Measurements from ENCODE around the gene GPATCH8. TPM values are rescaled to one million over a fixed set of nuclear protein-coding genes. Genes with fewer than 3 reads are reported as not detected.
A peak's percentile ranks its signal among the peaks of the same experiment; 100 is the strongest.

GPATCH8 gene
- total RNA-seq: 10 to 100 TPM; 30.3 to 33.9 TPM

DNA sequence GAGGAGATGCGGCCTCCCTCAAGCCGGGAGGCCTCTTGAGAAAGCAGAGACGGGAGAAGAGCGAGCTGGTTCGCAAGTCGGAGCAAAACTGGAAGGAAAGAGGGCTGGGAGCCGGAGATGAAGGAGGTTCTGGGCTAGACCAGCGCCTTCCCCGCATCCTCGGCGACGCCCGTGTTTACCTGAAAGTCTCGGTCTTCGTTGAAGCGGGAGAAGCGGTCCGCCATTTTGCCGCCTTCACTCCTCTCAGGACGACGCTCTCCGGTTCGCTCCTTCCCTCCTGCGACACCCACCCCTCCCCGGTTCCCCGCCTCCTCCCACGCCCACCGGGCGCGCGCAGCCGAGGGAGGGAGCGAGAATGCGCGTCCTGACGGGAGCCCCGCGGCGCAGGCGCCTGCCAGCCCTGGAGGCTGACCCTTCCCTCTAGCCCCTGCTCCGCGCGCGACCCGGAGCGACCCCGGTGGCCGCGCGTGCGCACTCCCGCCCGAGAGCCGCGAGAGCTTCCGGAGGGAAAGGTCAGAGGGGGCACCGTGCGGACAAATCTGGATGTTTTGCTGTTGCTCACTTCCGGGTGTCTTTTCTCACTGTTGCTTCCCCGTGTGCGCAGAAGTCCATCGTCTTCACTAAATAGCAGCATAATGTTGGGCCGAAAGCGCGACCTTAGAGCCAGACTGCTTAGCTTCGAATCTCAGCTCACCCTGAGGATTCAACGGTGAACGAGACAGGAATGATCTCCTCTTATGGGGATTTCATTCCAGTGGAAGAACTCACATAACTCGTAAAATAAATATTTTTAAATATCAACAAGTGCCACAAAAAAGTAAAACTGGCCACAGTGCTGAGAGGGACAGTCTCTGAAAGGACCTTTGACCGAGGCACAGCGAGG lies at the start of gene GPATCH8:
TSS of gene GPATCH8 (minus strand) at position 260 of the 883 bp plus-strand sequence. CDS start at position 224, 36 bp downstream.
- DNase-seq: peak; percentile 95
- Histone ChIP-seq H3K9me3 (no peaks in the 10 kb centered on the region), H3K36me3 (no peaks in the 10 kb centered on the region), H3K4me3 (peak within 1 kb of the TSS; percentile 87), H3K27ac (peak within 1 kb of the TSS; percentile 90), H3K4me1 (peaks cover 9% of the 10 kb centered on the region), H3K9ac (ENCODE audit: low read depth in 2 of 2, low read length in 2 of 2) (peak within 1 kb of the TSS; percentile 72 to 76), H3K27me3 (no peaks in the 10 kb centered on the region)
- intact Hi-C loops (cut with DNase I): no loop called here
- TF ChIP-seq, protein P1, sequence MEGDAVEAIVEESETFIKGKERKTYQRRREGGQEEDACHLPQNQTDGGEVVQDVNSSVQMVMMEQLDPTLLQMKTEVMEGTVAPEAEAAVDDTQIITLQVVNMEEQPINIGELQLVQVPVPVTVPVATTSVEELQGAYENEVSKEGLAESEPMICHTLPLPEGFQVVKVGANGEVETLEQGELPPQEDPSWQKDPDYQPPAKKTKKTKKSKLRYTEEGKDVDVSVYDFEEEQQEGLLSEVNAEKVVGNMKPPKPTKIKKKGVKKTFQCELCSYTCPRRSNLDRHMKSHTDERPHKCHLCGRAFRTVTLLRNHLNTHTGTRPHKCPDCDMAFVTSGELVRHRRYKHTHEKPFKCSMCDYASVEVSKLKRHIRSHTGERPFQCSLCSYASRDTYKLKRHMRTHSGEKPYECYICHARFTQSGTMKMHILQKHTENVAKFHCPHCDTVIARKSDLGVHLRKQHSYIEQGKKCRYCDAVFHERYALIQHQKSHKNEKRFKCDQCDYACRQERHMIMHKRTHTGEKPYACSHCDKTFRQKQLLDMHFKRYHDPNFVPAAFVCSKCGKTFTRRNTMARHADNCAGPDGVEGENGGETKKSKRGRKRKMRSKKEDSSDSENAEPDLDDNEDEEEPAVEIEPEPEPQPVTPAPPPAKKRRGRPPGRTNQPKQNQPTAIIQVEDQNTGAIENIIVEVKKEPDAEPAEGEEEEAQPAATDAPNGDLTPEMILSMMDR (IDR thresholded peaks at IDR 0.05): no peak

DNA sequence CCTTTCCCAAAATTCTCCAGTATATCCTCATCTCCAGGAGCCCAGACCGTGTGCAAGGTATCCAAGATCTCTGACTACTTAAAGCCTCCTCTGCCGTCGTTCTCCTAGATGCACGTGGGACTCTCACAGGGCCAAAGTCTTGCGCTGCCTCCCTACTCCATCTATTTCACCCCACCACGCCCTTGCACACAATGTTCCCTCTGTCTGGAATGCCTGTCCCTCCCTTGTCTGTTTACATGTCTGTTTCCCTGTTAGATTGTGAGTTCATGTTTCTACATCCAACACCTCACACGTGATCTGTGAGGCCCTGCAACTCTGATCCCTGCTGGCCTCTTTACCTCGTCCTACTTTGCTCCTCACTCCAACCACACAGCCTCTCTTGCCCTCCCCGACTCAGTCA lies 49.2 kb upstream of the GPATCH8 start:
- intact Hi-C loops (cut with DNase I): no loop called here
- TF ChIP-seq, protein P1 (IDR thresholded peaks at IDR 0.05): no peak
- DNase-seq: no peak
- Histone ChIP-seq H3K9ac (ENCODE audit: low read depth in 2 of 2, low read length in 2 of 2) (no peak overlapping the region), H3K36me3 (no peaks in the 10 kb centered on the region), H3K27ac (no peak overlapping the region), H3K27me3 (peaks cover 6% of the 10 kb centered on the region), H3K9me3 (no peaks in the 10 kb centered on the region), H3K4me1 (no peaks in the 10 kb centered on the region), H3K4me3 (no peak overlapping the region)

DNA sequence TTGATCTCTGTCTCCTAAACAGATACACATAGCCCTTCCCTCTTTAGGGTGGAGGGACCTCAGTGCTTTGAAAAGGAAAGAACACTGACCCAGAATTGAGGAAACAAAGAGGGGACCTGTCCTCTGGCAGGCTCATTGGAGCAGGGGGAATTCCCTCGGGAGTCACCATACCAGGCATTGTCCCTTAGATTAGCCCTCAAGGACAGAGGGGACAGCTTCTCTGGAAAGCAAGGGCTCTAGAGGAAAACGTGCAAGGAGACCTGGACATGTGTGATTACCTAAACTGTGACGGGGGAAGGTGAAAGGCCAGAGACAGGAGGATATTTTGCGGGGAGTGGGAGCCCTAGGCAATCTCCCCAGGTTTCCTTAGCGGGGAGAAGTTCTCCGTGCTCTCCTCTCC lies 46.5 kb upstream of the GPATCH8 start:
- intact Hi-C loops (cut with DNase I): no loop called here
- H3K9ac ChIP-seq (ENCODE audit: low read depth in 2 of 2, low read length in 2 of 2): no peak overlapping the region
- no peaks in the 10 kb centered on the region for H3K4me1 ChIP-seq
- no peaks in the 10 kb centered on the region for H3K9me3 ChIP-seq
- no peaks in the 10 kb centered on the region for H3K36me3 ChIP-seq
- TF ChIP-seq, protein P1 (IDR thresholded peaks at IDR 0.05): no peak
- no peak overlapping the region for H3K27ac ChIP-seq
- H3K4me3 ChIP-seq: no peak overlapping the region
- DNase-seq: no peak
- no peaks in the 10 kb centered on the region for H3K27me3 ChIP-seq

DNA sequence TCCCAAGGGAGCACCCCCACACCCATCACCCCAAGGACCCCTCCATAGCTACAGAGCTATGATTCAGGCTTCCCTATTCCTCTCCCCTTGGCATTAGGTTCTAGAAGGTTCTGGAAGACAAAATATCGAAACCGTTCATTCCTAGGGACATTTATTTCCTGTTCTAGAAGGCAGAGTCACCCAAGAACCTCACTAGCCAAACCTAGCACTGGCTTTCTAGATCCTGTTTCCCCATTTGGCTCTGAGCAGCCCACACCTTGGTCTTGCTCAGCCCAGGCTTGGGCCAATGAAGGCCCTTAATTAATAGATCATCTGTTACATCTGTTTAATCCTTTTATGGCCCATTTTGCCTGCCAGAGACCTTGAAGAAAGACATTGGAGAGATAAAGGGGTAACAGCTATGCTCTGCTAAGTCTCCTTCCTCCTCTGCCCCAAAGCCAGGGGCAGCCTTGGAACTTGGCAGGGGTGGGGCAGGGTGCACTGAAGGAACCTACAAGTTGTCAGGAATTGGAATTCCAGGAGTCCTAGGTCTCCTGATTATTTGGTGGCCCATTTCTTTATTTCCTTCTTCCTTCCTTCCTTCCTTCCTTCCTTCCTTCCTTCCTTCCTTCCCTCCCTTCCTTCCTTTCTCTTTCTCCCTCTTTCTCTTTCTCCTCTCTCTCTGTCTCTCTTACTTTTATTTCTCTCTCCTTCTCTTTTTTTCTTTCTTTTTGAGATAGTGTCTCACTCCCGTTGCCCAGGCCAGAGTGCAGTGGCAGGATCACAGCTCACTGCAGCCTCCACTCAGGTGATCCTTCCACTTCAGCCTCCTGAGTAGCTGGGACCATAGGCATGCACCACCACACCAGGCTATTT lies 45.4 kb upstream of the GPATCH8 start:
- no peak overlapping the region for H3K4me3 ChIP-seq
- intact Hi-C loops (cut with DNase I): no loop called here
- no peaks in the 10 kb centered on the region for H3K4me1 ChIP-seq
- no peaks in the 10 kb centered on the region for H3K36me3 ChIP-seq
- H3K9me3 ChIP-seq: no peaks in the 10 kb centered on the region
- no peak for DNase-seq
- TF ChIP-seq, protein P1 (IDR thresholded peaks at IDR 0.05): no peak
- H3K27me3 ChIP-seq: no peaks in the 10 kb centered on the region
- no peak overlapping the region for H3K9ac ChIP-seq (ENCODE audit: low read depth in 2 of 2, low read length in 2 of 2)
- no peak overlapping the region for H3K27ac ChIP-seq

DNA sequence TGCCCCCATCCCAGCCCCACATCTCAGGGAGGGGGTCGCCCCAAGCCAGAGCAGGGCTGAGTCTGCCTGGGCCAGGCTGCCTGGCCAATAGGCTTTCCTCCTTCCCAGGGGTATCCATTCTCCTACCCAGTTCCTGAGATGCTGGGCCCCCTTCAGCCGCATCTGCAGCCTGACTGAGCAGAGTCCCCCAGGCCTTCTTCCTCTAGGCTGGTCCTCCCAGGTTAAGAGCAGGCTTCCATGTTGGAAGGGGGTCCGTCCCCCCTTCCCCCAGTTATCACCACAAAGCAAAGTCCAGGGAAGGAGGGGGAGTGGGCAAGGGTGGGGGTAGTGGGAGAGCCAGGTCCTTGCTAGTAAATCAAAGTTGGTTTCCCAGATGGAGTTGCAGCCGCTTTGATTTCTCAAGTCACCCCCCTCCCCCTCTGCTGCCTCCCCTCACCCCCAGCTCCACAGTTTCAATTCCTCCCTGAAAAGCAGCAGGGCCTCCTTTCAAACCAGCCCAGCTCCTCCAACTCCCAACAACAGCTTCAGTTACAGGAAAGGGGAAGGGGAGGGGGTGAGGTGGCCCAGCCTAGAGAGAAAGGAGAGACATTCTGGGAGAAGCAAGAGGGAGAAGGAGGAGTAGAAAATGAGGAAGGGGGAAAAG lies 44.5 kb upstream of the GPATCH8 start:
- TF ChIP-seq, protein P1 (IDR thresholded peaks at IDR 0.05): no peak
- no peak overlapping the region for H3K9ac ChIP-seq (ENCODE audit: low read depth in 2 of 2, low read length in 2 of 2)

More for the DNA sequence above, 44.5 kb upstream of the GPATCH8 start:
- no peaks in the 10 kb centered on the region for H3K9me3 ChIP-seq
- DNase-seq: no peak
- no peak overlapping the region for H3K4me3 ChIP-seq
- intact Hi-C loops (cut with DNase I): no loop called here
- H3K27ac ChIP-seq: peak overlapping the region; percentile 9
- no peaks in the 10 kb centered on the region for H3K4me1 ChIP-seq
- H3K27me3 ChIP-seq: no peaks in the 10 kb centered on the region
- no peaks in the 10 kb centered on the region for H3K36me3 ChIP-seq
